D721Med (cell line): ENCODE results near the gene CTNNBL1.

Experiments used
- DNase-seq: peaks from one replicate; pipeline ENCODE4 v3.0.0; 2011; ENCODE audit warnings: low spot score; ENCODE audit not compliant: insufficient read length
- FAIRE-seq: peaks from 2 replicates; lab custom pipeline; 2011; peaks lifted over from hg19 to GRCh38; lab: Jason Lieb, UNC
- CTCF ChIP-seq: IDR thresholded peaks from 2 replicates; pipeline ENCODE4 v1.5.1; 2012; ENCODE audit warnings: mild to moderate bottlenecking, control low read depth; ENCODE audit not compliant: insufficient read depth; ENCODE audit errors: missing control alignments

The CTNNBL1 gene

GRCh38 chr20:37845241-37845681 is 151.4 kb downstream of the CTNNBL1 start:
- no peak for DNase-seq
- no peak for TF ChIP-seq CTCF
- no peak for FAIRE-seq

- FAIRE-seq, result no peak
- DNase-seq, result no peak
- TF ChIP-seq CTCF, result no peak
Observed at GRCh38 chr20:37845878-37846277, 152.0 kb downstream of the CTNNBL1 start.

GRCh38 chr20:37846573-37846972 is 152.7 kb downstream of the CTNNBL1 start:
- TF ChIP-seq CTCF, result no peak
- DNase-seq (no peak), FAIRE-seq (no peak)

GRCh38 chr20:37848706-37849105 is 154.9 kb downstream of the CTNNBL1 start:
- TF ChIP-seq CTCF, result no peak
- no peak for FAIRE-seq
- DNase-seq, result no peak

- FAIRE-seq (no peak), DNase-seq (no peak)
- no peak for TF ChIP-seq CTCF
Observed at GRCh38 chr20:37849156-37849555, 155.3 kb downstream of the CTNNBL1 start.

- TF ChIP-seq CTCF, result no peak
- FAIRE-seq, result no peak
- DNase-seq, result no peak
Observed at GRCh38 chr20:37849566-37849965, 155.7 kb downstream of the CTNNBL1 start.

GRCh38 chr20:37850036-37850592 is 156.3 kb downstream of the CTNNBL1 start:
- TF ChIP-seq CTCF, result no peak
- no peak for FAIRE-seq
- no peak for DNase-seq
